Measurements from ENCODE around the gene CRLF1. TPM values are rescaled to one million over a fixed set of nuclear protein-coding genes. Genes with fewer than 3 reads are reported as not detected.

CRLF1 gene
- total RNA-seq, 1 experiment from 2014 or later, result 0.61 TPM

- POLR2A ChIA-PET, result no interaction called here
- no peaks in the 10 kb centered on the region for H3K9me3 ChIP-seq
- intact Hi-C loops (cut with micrococcal nuclease; ENCODE audit: unreplicated experiment), result no loop called here
- DNase-seq, result no peak
- Mint-ChIP-seq H3K4me1 (ENCODE audit: low read depth, unreplicated experiment) (peaks cover 13% of the 10 kb centered on the region), H3K27ac (ENCODE audit: unreplicated experiment) (no peak overlapping the region), H3K9me3 (ENCODE audit: unreplicated experiment) (no peaks in the 10 kb centered on the region), H3K4me3 (ENCODE audit: unreplicated experiment) (peak overlapping the region; percentile 70), H3K36me3 (ENCODE audit: insufficient read depth, unreplicated experiment) (no peaks in the 10 kb centered on the region), H3K27me3 (ENCODE audit: insufficient read depth, unreplicated experiment) (peaks cover 25% of the 10 kb centered on the region)
- H3K27me3 ChIP-seq (replicated peaks; ENCODE audit: control insufficient read depth, insufficient read depth, low read length), result peaks cover 11% of the 10 kb centered on the region
- CTCF ChIA-PET, result no interaction called here
- no peaks in the 10 kb centered on the region for H3K36me3 ChIP-seq (ENCODE audit: control insufficient read depth, insufficient read depth, low read length)
- BruUV-seq (replicated peaks), result no TSS peak
- no peak overlapping the region for H3K4me3 ChIP-seq (ENCODE audit: low read depth, low read length)
- H3K4me1 ChIP-seq, result peaks cover 27% of the 10 kb centered on the region
- TF ChIP-seq CTCF (IDR thresholded peaks at IDR 0.05; ENCODE audit: insufficient read depth in 1 of 2, low read depth in 1 of 2, low read length in 1 of 2, severe bottlenecking in 1 of 2, unreplicated experiment in 1 of 2), result no peak
These were observed 7.1 kb upstream of the CRLF1 start for GRCh38 chr19:18613589-18614234.

GRCh38 chr19:18612772-18613588 lies 6.4 kb upstream of the CRLF1 start, which contains the start of gene TMEM59L:
TMEM59L (plus strand) TSS chr19:18612870; CDS start chr19:18612959, 89 bp downstream.
- intact Hi-C loops (cut with micrococcal nuclease; ENCODE audit: unreplicated experiment), result no loop called here
- H3K4me1 ChIP-seq, result peaks cover 28% of the 10 kb centered on the region
- DNase-seq, result no peak
- no peak for TF ChIP-seq CTCF (IDR thresholded peaks at IDR 0.05; ENCODE audit: insufficient read depth in 1 of 2, low read depth in 1 of 2, low read length in 1 of 2, severe bottlenecking in 1 of 2, unreplicated experiment in 1 of 2)
- CTCF ChIA-PET, result interaction anchor here (0.6 to 1.0 kb wide), 2 partner anchors 16 to 93 kb away, joined by 3 to 5 read pairs; no protein-coding TSS in a partner anchor
- no peaks in the 10 kb centered on the region for H3K9me3 ChIP-seq
- BruUV-seq (replicated peaks), result no TSS peak
- Mint-ChIP-seq H3K36me3 (ENCODE audit: insufficient read depth, unreplicated experiment) (no peaks in the 10 kb centered on the region), H3K4me1 (ENCODE audit: low read depth, unreplicated experiment) (peaks cover 13% of the 10 kb centered on the region), H3K4me3 (ENCODE audit: unreplicated experiment) (peak within 1 kb of the TSS; percentile 70), H3K27me3 (ENCODE audit: insufficient read depth, unreplicated experiment) (peaks cover 30% of the 10 kb centered on the region), H3K9me3 (ENCODE audit: unreplicated experiment) (no peaks in the 10 kb centered on the region), H3K27ac (ENCODE audit: unreplicated experiment) (no peak within 1 kb of the TSS)
- no peaks in the 10 kb centered on the region for H3K36me3 ChIP-seq (ENCODE audit: control insufficient read depth, insufficient read depth, low read length)
- H3K4me3 ChIP-seq (ENCODE audit: low read depth, low read length), result peak within 1 kb of the TSS; percentile 30
- POLR2A ChIA-PET, result no interaction called here
- H3K27me3 ChIP-seq (replicated peaks; ENCODE audit: control insufficient read depth, insufficient read depth, low read length), result peaks cover 12% of the 10 kb centered on the region

- no peaks in the 10 kb centered on the region for H3K9me3 Mint-ChIP-seq (ENCODE audit: unreplicated experiment)
- ChIA-PET CTCF (interaction anchor here (1.0 kb wide), 1 partner anchor 92 kb away, joined by 3 read pairs; no protein-coding TSS in a partner anchor), POLR2A (no interaction called here)
- peaks cover 33% of the 10 kb centered on the region for H3K27me3 Mint-ChIP-seq (ENCODE audit: insufficient read depth, unreplicated experiment)
- Histone ChIP-seq H3K4me1 (peaks cover 36% of the 10 kb centered on the region), H3K27me3 (replicated peaks; ENCODE audit: control insufficient read depth, insufficient read depth, low read length) (peaks cover 14% of the 10 kb centered on the region), H3K36me3 (ENCODE audit: control insufficient read depth, insufficient read depth, low read length) (no peaks in the 10 kb centered on the region), H3K4me3 (ENCODE audit: low read depth, low read length) (peak overlapping the region; percentile 30), H3K9me3 (no peaks in the 10 kb centered on the region)
- peak overlapping the region; percentile 70 for H3K4me3 Mint-ChIP-seq (ENCODE audit: unreplicated experiment)
- H3K4me1 Mint-ChIP-seq (ENCODE audit: low read depth, unreplicated experiment), result peaks cover 13% of the 10 kb centered on the region
- no TSS peak for BruUV-seq (replicated peaks)
- H3K27ac Mint-ChIP-seq (ENCODE audit: unreplicated experiment), result no peak overlapping the region
- intact Hi-C loops (cut with micrococcal nuclease; ENCODE audit: unreplicated experiment), result no loop called here
- no peaks in the 10 kb centered on the region for H3K36me3 Mint-ChIP-seq (ENCODE audit: insufficient read depth, unreplicated experiment)
- no peak for DNase-seq
- no peak for TF ChIP-seq CTCF (IDR thresholded peaks at IDR 0.05; ENCODE audit: insufficient read depth in 1 of 2, low read depth in 1 of 2, low read length in 1 of 2, severe bottlenecking in 1 of 2, unreplicated experiment in 1 of 2)
These were observed 5.6 kb upstream of the CRLF1 start for GRCh38 chr19:18612051-18612771.
